Esophagus squamous epithelium (tissue), 4 donors: ENCODE data around the gene UACA.

Experiments
- CTCF ChIP-seq, 6 experiments: fragments of 450-650 bp in 4 of 6; fragments of 200-600 bp in 2 of 6; sonication (generic) in 2 of 6; IDR thresholded peaks; one replicate each; pipeline ENCODE4 v1.5.1; 2016 to 2019; ENCODE audit warnings: antibody characterized with exemption in 6 of 6, mild to moderate bottlenecking in 4 of 6, moderate library complexity in 4 of 6
- POLR2A ChIP-seq, 4 donors: fragments of 450-650 bp; IDR thresholded peaks; one replicate each; pipeline ENCODE4 v1.6.1; 2017; ENCODE audit warnings: antibody characterized with exemption in 4 of 4, mild to moderate bottlenecking in 4 of 4, moderate library complexity in 3 of 4

GRCh38 chr15:70810916-70811578 lies 47.7 kb upstream of the UACA start:
- no peak for TF ChIP-seq POLR2A (IDR thresholded peaks at IDR 0.05)
- no peak for TF ChIP-seq CTCF (IDR thresholded peaks at IDR 0.05)
